GM12865 (cell line): ENCODE results near the gene SPATA3.

Source experiments
- DNase-seq: peaks from one replicate; pipeline ENCODE4 v3.0.0; 2010; ENCODE audit warnings: low read depth
- H3K4me3 ChIP-seq: 2 replicates; pipeline ENCODE4 v1.5.1; 2011; ENCODE audit warnings: mild to moderate bottlenecking, low read depth, low read length, control low read depth
- TF ChIP-seq, protein P1 (sequence below): IDR thresholded peaks from 2 replicates; pipeline ENCODE4 v1.5.1; 2011; ENCODE audit warnings: low read length, control low read depth, low read depth, inconsistent platforms; ENCODE audit not compliant: insufficient read depth; ENCODE audit errors: missing control alignments

The SPATA3 gene

DNA sequence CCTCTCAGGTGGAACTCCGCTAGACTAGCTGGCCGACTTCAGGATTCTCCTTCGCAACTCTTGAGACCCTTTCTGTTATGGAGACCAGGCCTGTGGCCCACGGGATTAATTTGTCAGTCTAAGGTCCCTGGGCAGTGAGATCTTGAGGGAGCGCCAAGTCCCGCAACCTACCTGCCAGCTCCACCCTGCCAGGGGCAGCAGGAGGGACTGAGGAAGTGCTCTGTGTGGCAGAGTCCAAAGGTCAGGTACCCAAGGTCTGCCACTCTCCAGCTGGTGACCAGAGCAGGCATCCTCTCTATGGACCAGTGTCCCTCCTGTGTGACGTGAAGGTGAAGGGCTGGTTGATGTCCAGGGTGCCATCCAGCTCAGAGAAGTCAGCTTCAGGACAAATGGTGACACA, 4.3 kb upstream of the SPATA3 start:
- DNase-seq, result no peak
- H3K4me3 ChIP-seq, result no peak overlapping the region
- TF ChIP-seq, protein P1, sequence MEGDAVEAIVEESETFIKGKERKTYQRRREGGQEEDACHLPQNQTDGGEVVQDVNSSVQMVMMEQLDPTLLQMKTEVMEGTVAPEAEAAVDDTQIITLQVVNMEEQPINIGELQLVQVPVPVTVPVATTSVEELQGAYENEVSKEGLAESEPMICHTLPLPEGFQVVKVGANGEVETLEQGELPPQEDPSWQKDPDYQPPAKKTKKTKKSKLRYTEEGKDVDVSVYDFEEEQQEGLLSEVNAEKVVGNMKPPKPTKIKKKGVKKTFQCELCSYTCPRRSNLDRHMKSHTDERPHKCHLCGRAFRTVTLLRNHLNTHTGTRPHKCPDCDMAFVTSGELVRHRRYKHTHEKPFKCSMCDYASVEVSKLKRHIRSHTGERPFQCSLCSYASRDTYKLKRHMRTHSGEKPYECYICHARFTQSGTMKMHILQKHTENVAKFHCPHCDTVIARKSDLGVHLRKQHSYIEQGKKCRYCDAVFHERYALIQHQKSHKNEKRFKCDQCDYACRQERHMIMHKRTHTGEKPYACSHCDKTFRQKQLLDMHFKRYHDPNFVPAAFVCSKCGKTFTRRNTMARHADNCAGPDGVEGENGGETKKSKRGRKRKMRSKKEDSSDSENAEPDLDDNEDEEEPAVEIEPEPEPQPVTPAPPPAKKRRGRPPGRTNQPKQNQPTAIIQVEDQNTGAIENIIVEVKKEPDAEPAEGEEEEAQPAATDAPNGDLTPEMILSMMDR, result no peak

GRCh38 chr2:230996661-230997060, 740 bp downstream of the SPATA3 start:
- TF ChIP-seq, protein P1, result no peak
- H3K4me3 ChIP-seq, result no peak overlapping the region
- DNase-seq, result no peak

- no peak overlapping the region for H3K4me3 ChIP-seq
- TF ChIP-seq, protein P1, result no peak
- DNase-seq, result no peak
Measured at GRCh38 chr2:230998882-230999281, 3.0 kb downstream of the SPATA3 start.

DNA sequence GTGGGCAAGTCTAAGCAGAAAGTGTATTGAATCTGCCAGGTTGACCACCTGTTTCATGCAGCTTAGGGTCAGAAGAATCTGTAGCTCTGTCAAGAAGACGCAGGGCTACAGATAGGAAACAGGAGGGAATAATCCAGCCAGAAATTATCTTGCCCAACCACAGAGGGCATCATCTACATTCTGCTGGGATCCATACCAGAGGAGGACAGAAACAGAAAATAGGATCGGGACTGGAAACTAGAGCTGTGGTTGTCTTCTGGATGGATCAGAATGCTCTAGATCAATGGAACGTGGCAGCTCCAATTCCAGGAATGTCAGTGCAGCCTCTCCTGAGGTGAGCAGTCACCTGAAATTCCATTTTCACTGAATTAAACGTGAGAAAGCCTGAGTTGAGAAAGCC, 3.6 kb downstream of the SPATA3 start:
- TF ChIP-seq, protein P1, result no peak
- H3K4me3 ChIP-seq, result no peak overlapping the region
- no peak for DNase-seq

- H3K4me3 ChIP-seq, result no peak overlapping the region
- TF ChIP-seq, protein P1, result no peak
- no peak for DNase-seq
Measured at GRCh38 chr2:231000211-231000904, 4.4 kb downstream of the SPATA3 start.

DNA sequence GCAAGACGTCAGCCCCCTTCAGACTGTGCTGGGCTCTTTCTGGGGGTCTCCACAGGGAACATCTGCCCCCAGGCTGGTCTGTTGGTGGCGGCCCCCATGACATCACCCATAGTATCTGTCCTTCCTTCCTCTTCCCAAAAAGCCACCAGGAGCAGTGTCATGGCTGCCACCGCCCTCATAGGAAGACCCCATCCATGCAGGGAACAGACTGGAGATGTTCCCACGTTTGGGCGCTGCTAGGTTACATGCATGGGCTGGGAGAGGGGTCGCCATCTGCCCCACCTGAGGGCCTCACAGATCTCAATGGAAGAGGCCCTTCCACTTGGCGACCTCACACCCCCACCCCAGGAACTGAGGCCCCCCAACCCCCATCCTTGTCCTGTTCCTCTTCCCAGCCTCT, 5.1 kb downstream of the SPATA3 start:
- TF ChIP-seq, protein P1, result no peak
- no peak overlapping the region for H3K4me3 ChIP-seq
- DNase-seq, result no peak

DNA sequence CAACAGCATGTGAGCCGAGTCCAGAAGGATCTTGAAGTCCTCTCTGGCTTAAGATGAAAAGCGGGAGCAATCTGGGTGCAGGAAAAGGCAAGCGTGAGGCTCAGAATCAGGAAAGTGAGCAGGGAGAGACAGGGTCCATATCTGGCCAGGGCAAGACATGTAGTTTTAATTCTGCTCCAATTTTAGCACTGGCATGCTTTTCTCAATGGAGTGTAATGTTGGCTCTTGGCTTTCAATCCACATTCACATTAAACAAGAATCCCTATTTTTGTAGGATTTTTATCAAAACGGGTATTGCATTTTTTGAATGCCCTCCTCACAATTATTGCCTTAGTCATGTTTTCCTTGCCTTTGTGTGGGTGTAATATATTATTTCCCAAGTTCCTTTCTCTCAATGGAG, 6.0 kb downstream of the SPATA3 start:
- H3K4me3 ChIP-seq, result no peak overlapping the region
- TF ChIP-seq, protein P1, result no peak
- no peak for DNase-seq
